Measurements from ENCODE around the gene TNS3. TPM values are rescaled to one million over a fixed set of nuclear protein-coding genes. Genes with fewer than 3 reads are reported as not detected.
"Not testable (repeated sequence)": the region's sequence is repeated elsewhere in the genome, so short reads cannot be mapped to it uniquely, and the experiment has no call there.

TNS3 gene
- total and polyA plus RNA-seq, 2 donors (not counting 3 experiments of a cell fraction or from before 2014, with no cell fraction given), result 10.4 to 45.1 TPM

- no peaks in the 10 kb centered on the region for H3K36me3 ChIP-seq (ENCODE audit: control insufficient read depth in 2 of 2, extremely low read depth in 1 of 2, insufficient read depth in 2 of 2, low read length in 2 of 2)
- intact Hi-C loops (cut with micrococcal nuclease) (no loop called here), dilution Hi-C loops (cut with MboI; ENCODE audit: extremely low pct_ligation_motif_present, low sequenced_read_pairs) (no loop called here)
- ChIA-PET POLR2A (no interaction called here), CTCF (no interaction called here)
- FAIRE-seq (no peak), DNase-seq (ENCODE audit: low read depth, low spot score) (no peak)
- H3K4me3 ChIP-seq (replicated peaks in 1 of 3; ENCODE audit: insufficient read depth in 1 of 3, low read depth in 1 of 3, low read length in 3 of 3), result no peak overlapping the region
- no peaks in the 10 kb centered on the region for H4K20me1 ChIP-seq (replicated peaks; ENCODE audit: control insufficient read depth, extremely low read depth, insufficient read depth, low read length)
- no peaks in the 10 kb centered on the region for H3K4me1 ChIP-seq (ENCODE audit: control insufficient read depth, extremely low read depth, insufficient read depth, low read length)
- H3K27ac ChIP-seq (ENCODE audit: insufficient read depth, low read depth, low read length), result no peak overlapping the region
- no peaks in the 10 kb centered on the region for H3K9me1 ChIP-seq (replicated peaks; ENCODE audit: control insufficient read depth, extremely low read depth, insufficient read depth, low read length)
- no peaks in the 10 kb centered on the region for H3K79me2 ChIP-seq (ENCODE audit: control insufficient read depth, insufficient read depth, low read length)
- no peaks in the 10 kb centered on the region for H3K9me3 ChIP-seq (replicated peaks; ENCODE audit: control insufficient read depth, insufficient read depth, low read length)
- peaks cover 7 to 9% of the 10 kb centered on the region in 2 experiments for H3K27me3 ChIP-seq (ENCODE audit: control insufficient read depth in 2 of 2, insufficient read depth in 2 of 2, low read length in 2 of 2)
- no peak overlapping the region for H3K9ac ChIP-seq (replicated peaks; ENCODE audit: extremely low read depth, insufficient read depth, low read length)
- BruUV-seq (replicated peaks), result no TSS peak
- H2AFZ ChIP-seq (ENCODE audit: low read depth, low read length), result no peak overlapping the region
- TF ChIP-seq POLR2AphosphoS5 (IDR thresholded peaks at IDR 0.05; ENCODE audit: insufficient read depth, low read depth, low read length) (no peak), GATA2 (IDR thresholded peaks at IDR 0.05; ENCODE audit: insufficient read depth, insufficient read length, low read depth, low read length) (no peak), MYC (IDR thresholded peaks at IDR 0.05; ENCODE audit: low read depth, low read length) (no peak), FOS (IDR thresholded peaks at IDR 0.05; ENCODE audit: borderline replicate concordance, insufficient read depth, low read length) (no peak), POLR2A (IDR thresholded peaks at IDR 0.05; ENCODE audit: low read depth, low read length) (no peak), EZH2 (IDR thresholded peaks at IDR 0.05; ENCODE audit: borderline replicate concordance, low read depth, low read length, severe bottlenecking) (no peak), JUN (IDR thresholded peaks at IDR 0.05; ENCODE audit: borderline replicate concordance, insufficient read depth, insufficient read length, low read depth) (no peak)
- TF ChIP-seq, protein P1, sequence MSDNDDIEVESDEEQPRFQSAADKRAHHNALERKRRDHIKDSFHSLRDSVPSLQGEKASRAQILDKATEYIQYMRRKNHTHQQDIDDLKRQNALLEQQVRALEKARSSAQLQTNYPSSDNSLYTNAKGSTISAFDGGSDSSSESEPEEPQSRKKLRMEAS (IDR thresholded peaks at IDR 0.05; ENCODE audit: insufficient read depth, insufficient read length), result no peak
- TF ChIP-seq, protein P2, sequence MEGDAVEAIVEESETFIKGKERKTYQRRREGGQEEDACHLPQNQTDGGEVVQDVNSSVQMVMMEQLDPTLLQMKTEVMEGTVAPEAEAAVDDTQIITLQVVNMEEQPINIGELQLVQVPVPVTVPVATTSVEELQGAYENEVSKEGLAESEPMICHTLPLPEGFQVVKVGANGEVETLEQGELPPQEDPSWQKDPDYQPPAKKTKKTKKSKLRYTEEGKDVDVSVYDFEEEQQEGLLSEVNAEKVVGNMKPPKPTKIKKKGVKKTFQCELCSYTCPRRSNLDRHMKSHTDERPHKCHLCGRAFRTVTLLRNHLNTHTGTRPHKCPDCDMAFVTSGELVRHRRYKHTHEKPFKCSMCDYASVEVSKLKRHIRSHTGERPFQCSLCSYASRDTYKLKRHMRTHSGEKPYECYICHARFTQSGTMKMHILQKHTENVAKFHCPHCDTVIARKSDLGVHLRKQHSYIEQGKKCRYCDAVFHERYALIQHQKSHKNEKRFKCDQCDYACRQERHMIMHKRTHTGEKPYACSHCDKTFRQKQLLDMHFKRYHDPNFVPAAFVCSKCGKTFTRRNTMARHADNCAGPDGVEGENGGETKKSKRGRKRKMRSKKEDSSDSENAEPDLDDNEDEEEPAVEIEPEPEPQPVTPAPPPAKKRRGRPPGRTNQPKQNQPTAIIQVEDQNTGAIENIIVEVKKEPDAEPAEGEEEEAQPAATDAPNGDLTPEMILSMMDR (IDR thresholded peaks at IDR 0.05; ENCODE audit: extremely low read depth in 1 of 2, insufficient read depth in 1 of 2, low read depth in 1 of 2, low read length in 2 of 2), result no peak
- H3K4me2 ChIP-seq (ENCODE audit: insufficient read depth, low read length), result no peak overlapping the region
Measured at GRCh38 chr7:47542051-47542450, 39.9 kb downstream of the TNS3 start.

DNA sequence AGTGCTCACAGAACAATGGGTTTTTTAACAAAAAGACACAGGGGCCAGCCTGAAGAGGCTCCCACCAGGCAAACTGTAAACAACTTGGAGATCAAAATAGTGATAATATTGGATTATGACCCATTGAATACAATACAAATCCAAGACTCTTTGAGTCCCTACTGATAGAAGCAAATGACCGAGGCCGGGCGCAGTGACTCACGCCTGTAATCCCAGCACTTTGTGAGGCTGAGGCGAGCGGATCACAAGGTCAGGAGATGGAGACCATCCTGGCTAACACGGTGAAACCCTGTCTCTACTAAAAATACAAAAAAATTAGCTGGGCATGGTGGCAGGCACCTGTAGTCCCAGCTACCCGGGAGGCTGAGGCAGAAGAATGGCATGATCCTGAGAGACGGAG is 40.4 kb downstream of the TNS3 start:
- intact Hi-C loops (cut with micrococcal nuclease); H3K9me3 ChIP-seq (replicated peaks; ENCODE audit: control insufficient read depth, insufficient read depth, low read length); H3K4me2 ChIP-seq (ENCODE audit: insufficient read depth, low read length); H3K27ac ChIP-seq (ENCODE audit: insufficient read depth, low read depth, low read length); dilution Hi-C loops (cut with MboI; ENCODE audit: extremely low pct_ligation_motif_present, low sequenced_read_pairs); DNase-seq (ENCODE audit: low read depth, low spot score); POLR2A ChIA-PET; H3K79me2 ChIP-seq (ENCODE audit: control insufficient read depth, insufficient read depth, low read length); FAIRE-seq; H2AFZ ChIP-seq (ENCODE audit: low read depth, low read length); H4K20me1 ChIP-seq (replicated peaks; ENCODE audit: control insufficient read depth, extremely low read depth, insufficient read depth, low read length); BruUV-seq (replicated peaks); H3K36me3 ChIP-seq (ENCODE audit: control insufficient read depth in 2 of 2, extremely low read depth in 1 of 2, insufficient read depth in 2 of 2, low read length in 2 of 2); CTCF ChIA-PET; H3K4me3 ChIP-seq (replicated peaks in 1 of 3; ENCODE audit: insufficient read depth in 1 of 3, low read depth in 1 of 3, low read length in 3 of 3); H3K9me1 ChIP-seq (replicated peaks; ENCODE audit: control insufficient read depth, extremely low read depth, insufficient read depth, low read length); H3K4me1 ChIP-seq (ENCODE audit: control insufficient read depth, extremely low read depth, insufficient read depth, low read length); H3K9ac ChIP-seq (replicated peaks; ENCODE audit: extremely low read depth, insufficient read depth, low read length): not testable (repeated sequence)
- H3K27me3 ChIP-seq (ENCODE audit: control insufficient read depth in 2 of 2, insufficient read depth in 2 of 2, low read length in 2 of 2), result peaks cover 12% of the 10 kb centered on the region in 2 experiments

Measured in endothelial cell of umbilical vein (primary cell).